PC-3 (cell line): Measurements from ENCODE around the gene VAMP7.

Experiments used
- EZH2 ChIP-seq: fragments of 300-600 bp; sonication (generic); IDR thresholded peaks from one replicate; pipeline ENCODE4 v1.6.1; 2017; ENCODE audit warnings: antibody characterized with exemption, mild to moderate bottlenecking, low read length; ENCODE audit not compliant: unreplicated experiment
- EZH2phosphoT487 ChIP-seq: fragments of 300-600 bp; sonication (generic); IDR thresholded peaks from 2 replicates; pipeline ENCODE4 v1.6.1; 2018; ENCODE audit warnings: mild to moderate bottlenecking, antibody characterized with exemption, low read length, borderline replicate concordance
- TF ChIP-seq, protein P1 (sequence below): fragments of 300-600 bp; sonication (generic); conservative IDR thresholded peaks from 2 replicates; pipeline ENCODE4 v1.5.1; 2017; ENCODE audit warnings: antibody characterized with exemption, low read depth, mild to moderate bottlenecking, low read length

DNA sequence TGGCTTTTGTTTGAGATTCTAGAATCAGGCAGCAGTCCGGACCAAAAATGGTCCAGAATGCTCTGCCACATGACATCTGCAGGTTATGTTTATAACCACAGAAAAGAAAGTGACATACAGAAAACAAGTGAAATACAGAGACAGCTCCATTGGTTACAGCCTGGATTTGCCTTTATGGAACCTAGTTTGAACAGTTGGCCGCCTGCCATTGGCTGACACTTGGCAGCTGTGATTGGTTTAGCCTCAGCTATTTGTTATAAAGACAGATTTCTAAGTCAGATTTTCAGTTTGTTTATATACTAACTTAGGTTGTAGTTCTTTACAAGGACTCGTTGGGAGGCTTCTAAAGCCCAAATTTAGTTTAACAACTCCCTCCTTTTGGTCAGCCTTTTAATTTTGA is 75.5 kb downstream of the VAMP7 start:
- TF ChIP-seq, protein P1, sequence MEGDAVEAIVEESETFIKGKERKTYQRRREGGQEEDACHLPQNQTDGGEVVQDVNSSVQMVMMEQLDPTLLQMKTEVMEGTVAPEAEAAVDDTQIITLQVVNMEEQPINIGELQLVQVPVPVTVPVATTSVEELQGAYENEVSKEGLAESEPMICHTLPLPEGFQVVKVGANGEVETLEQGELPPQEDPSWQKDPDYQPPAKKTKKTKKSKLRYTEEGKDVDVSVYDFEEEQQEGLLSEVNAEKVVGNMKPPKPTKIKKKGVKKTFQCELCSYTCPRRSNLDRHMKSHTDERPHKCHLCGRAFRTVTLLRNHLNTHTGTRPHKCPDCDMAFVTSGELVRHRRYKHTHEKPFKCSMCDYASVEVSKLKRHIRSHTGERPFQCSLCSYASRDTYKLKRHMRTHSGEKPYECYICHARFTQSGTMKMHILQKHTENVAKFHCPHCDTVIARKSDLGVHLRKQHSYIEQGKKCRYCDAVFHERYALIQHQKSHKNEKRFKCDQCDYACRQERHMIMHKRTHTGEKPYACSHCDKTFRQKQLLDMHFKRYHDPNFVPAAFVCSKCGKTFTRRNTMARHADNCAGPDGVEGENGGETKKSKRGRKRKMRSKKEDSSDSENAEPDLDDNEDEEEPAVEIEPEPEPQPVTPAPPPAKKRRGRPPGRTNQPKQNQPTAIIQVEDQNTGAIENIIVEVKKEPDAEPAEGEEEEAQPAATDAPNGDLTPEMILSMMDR, result no peak
- no peak for TF ChIP-seq EZH2
- no peak for TF ChIP-seq EZH2phosphoT487
